ENCODE measurements around the gene PPP5C. TPM values are rescaled to one million over a fixed set of nuclear protein-coding genes. Genes with fewer than 3 reads are reported as not detected.
"Not testable (repeated sequence)": the region's sequence is repeated elsewhere in the genome, so short reads cannot be mapped to it uniquely, and the experiment has no call there.

Gene PPP5C
- polyA plus RNA-seq, 1 donor from 2014 or later = 99.3 TPM

- Histone ChIP-seq H3K79me2 (replicated peaks; ENCODE audit: insufficient read depth, low read length) (no peaks in the 10 kb centered on the region), H2AFZ (ENCODE audit: low read depth, low read length) (no peak overlapping the region), H3K9ac (ENCODE audit: low read length) (no peak overlapping the region), H3K27ac (ENCODE audit: low read length) (no peak overlapping the region), H3K36me3 (ENCODE audit: insufficient read depth, low read length) (peaks cover 4% of the 10 kb centered on the region), H4K20me1 (ENCODE audit: insufficient read depth) (no peaks in the 10 kb centered on the region), H3K9me2 (ENCODE audit: insufficient read depth, low read length) (no peaks in the 10 kb centered on the region), H3F3A (ENCODE audit: insufficient read depth, low read length, poor library complexity, severe bottlenecking) (no peaks in the 10 kb centered on the region), H3K4me2 (ENCODE audit: low read length) (no peak overlapping the region), H3K4me3 (ENCODE audit: low read length) (no peak overlapping the region), H3K9me3 (ENCODE audit: low read length) (no peaks in the 10 kb centered on the region), H3K27me3 (ENCODE audit: insufficient read depth, low read depth, low read length) (no peaks in the 10 kb centered on the region)
- TF ChIP-seq SMC3 (conservative IDR thresholded peaks at IDR 0.05; ENCODE audit: poor library complexity) = no peak
- TF ChIP-seq POLR2AphosphoS5 (IDR thresholded peaks at IDR 0.05) = no peak
- no peak for TF ChIP-seq MXI1 (conservative IDR thresholded peaks at IDR 0.05; ENCODE audit: poor library complexity, severe bottlenecking)
- no peak for TF ChIP-seq RAD21 (conservative IDR thresholded peaks at IDR 0.05)
- no peak for TF ChIP-seq CTCF (IDR thresholded peaks at IDR 0.05; ENCODE audit: poor library complexity, severe bottlenecking)
These were observed 46.8 kb downstream of the PPP5C start for GRCh38 chr19:46393456-46394401.

GRCh38 chr19:46394402-46394797 lies 47.5 kb downstream of the PPP5C start:
- Histone ChIP-seq H3K36me3 (ENCODE audit: insufficient read depth, low read length) (peaks cover 4% of the 10 kb centered on the region), H3K4me3 (ENCODE audit: low read length) (no peak overlapping the region), H3K9ac (ENCODE audit: low read length) (no peak overlapping the region), H3K9me2 (ENCODE audit: insufficient read depth, low read length) (no peaks in the 10 kb centered on the region), H3K27me3 (ENCODE audit: insufficient read depth, low read depth, low read length) (no peaks in the 10 kb centered on the region), H3F3A (ENCODE audit: insufficient read depth, low read length, poor library complexity, severe bottlenecking) (no peaks in the 10 kb centered on the region), H3K27ac (ENCODE audit: low read length) (no peak overlapping the region), H4K20me1 (ENCODE audit: insufficient read depth) (no peaks in the 10 kb centered on the region), H3K4me2 (ENCODE audit: low read length) (no peak overlapping the region), H3K9me3 (ENCODE audit: low read length) (no peaks in the 10 kb centered on the region), H3K79me2 (replicated peaks; ENCODE audit: insufficient read depth, low read length) (no peaks in the 10 kb centered on the region), H2AFZ (ENCODE audit: low read depth, low read length) (no peak overlapping the region)
- no peak for TF ChIP-seq SMC3 (conservative IDR thresholded peaks at IDR 0.05; ENCODE audit: poor library complexity)
- TF ChIP-seq REST (IDR thresholded peaks at IDR 0.05; ENCODE audit: borderline replicate concordance) = no peak
- TF ChIP-seq CTCF (IDR thresholded peaks at IDR 0.05; ENCODE audit: poor library complexity, severe bottlenecking) = no peak
- no peak for TF ChIP-seq EP300 (conservative IDR thresholded peaks at IDR 0.05; ENCODE audit: poor library complexity, severe bottlenecking)
- no peak for TF ChIP-seq TAF1 (IDR thresholded peaks at IDR 0.05; ENCODE audit: low read depth)
- no peak for TF ChIP-seq EZH2 (IDR thresholded peaks at IDR 0.05; ENCODE audit: borderline replicate concordance, insufficient read depth, low read length, poor library complexity, severe bottlenecking)
- no peak for TF ChIP-seq MXI1 (conservative IDR thresholded peaks at IDR 0.05; ENCODE audit: poor library complexity, severe bottlenecking)
- no peak for TF ChIP-seq RAD21 (conservative IDR thresholded peaks at IDR 0.05)
- TF ChIP-seq POLR2AphosphoS5 (IDR thresholded peaks at IDR 0.05) = no peak

- not testable (repeated sequence) for H3K36me3 ChIP-seq (ENCODE audit: insufficient read depth, low read length); H3K9me3 ChIP-seq (ENCODE audit: low read length); H4K20me1 ChIP-seq (ENCODE audit: insufficient read depth); H2AFZ ChIP-seq (ENCODE audit: low read depth, low read length); H3K4me2 ChIP-seq (ENCODE audit: low read length); H3K9me2 ChIP-seq (ENCODE audit: insufficient read depth, low read length); H3K9ac ChIP-seq (ENCODE audit: low read length); H3K4me3 ChIP-seq (ENCODE audit: low read length); H3K27me3 ChIP-seq (ENCODE audit: insufficient read depth, low read depth, low read length); H3F3A ChIP-seq (ENCODE audit: insufficient read depth, low read length, poor library complexity, severe bottlenecking); H3K27ac ChIP-seq (ENCODE audit: low read length); H3K79me2 ChIP-seq (replicated peaks; ENCODE audit: insufficient read depth, low read length)
These were observed 51.1 kb downstream of the PPP5C start for GRCh38 chr19:46397801-46398479.
